Epithelial cell of esophagus (primary cell): ENCODE results near the gene IMPG2.

Experiments
- DNase-seq: peaks from one replicate; pipeline ENCODE4 v3.0.0; 2010; ENCODE audit warnings: low read depth
- H3K4me3 ChIP-seq: 2 replicates; pipeline ENCODE4 v1.5.1; 2011; ENCODE audit warnings: mild to moderate bottlenecking, low read length, control low read depth
- CTCF ChIP-seq: IDR thresholded peaks from 2 replicates; pipeline ENCODE4 v1.5.1; 2011; ENCODE audit warnings: low read depth, mild to moderate bottlenecking, low read length, control low read depth, inconsistent platforms; ENCODE audit not compliant: insufficient read depth; ENCODE audit errors: missing control alignments

The IMPG2 gene

GRCh38 chr3:101228441-101228840 lies 91.9 kb downstream of the IMPG2 start:
- TF ChIP-seq CTCF, result no peak
- H3K4me3 ChIP-seq, result no peak overlapping the region
- DNase-seq, result no peak

DNA sequence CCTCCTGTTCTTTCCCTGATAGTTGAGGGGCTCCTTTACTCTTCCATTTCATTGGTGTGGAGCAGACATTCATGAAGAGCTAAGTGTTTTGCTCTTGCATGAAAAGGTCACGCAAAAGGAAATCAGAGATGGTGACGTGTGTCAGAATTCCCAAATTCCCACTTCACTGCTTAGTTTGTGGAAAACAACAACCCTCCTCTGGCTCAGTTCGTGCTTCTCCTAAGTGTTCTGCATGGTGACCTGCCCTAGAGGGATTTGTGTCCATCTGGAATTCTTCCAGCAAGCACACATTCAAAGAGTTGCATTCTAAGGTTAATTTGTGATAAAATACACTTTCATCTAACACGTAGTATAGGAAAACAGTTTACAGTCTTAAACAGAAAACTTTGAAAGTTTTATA lies 95.6 kb downstream of the IMPG2 start:
- no peak for TF ChIP-seq CTCF
- H3K4me3 ChIP-seq, result no peak overlapping the region
- DNase-seq, result no peak

GRCh38 chr3:101223016-101223415 lies 97.4 kb downstream of the IMPG2 start:
- H3K4me3 ChIP-seq, result no peak overlapping the region
- DNase-seq, result peak; percentile 23
- no peak for TF ChIP-seq CTCF

DNA sequence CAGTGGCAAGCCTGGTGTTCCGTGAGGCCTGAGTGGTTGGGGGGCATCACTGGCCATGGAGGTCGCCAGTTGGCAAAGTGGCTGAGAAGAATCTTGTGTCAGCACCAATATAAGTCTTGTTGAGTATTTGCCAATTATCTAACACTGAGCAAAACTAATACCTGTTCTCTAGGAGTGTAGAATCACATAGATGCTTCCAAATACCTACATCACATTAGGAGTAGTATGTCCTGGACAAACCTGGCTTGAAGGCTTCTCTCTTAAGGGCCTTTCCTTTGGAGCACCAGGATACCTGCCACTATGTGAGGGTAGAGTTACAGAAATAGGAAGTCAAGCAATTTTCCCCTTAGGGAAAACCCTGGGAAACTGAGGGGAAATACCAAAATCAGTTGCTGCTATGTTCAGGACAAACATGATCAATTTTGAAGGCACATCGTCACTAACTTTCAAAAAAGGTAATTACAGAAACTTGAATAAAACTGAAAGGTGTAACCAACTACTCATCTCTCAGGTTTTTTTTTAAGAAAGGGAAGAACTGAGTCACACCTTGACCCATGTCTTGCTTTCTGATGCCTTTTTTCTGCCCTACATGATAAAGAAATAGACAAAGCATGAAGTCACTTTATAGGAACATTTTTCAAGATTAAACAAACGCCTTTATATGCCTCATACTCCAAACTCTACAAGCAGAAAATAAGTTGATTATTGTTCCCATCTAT lies 100.4 kb downstream of the IMPG2 start:
- TF ChIP-seq CTCF, result no peak
- no peak overlapping the region for H3K4me3 ChIP-seq
- no peak for DNase-seq

DNA sequence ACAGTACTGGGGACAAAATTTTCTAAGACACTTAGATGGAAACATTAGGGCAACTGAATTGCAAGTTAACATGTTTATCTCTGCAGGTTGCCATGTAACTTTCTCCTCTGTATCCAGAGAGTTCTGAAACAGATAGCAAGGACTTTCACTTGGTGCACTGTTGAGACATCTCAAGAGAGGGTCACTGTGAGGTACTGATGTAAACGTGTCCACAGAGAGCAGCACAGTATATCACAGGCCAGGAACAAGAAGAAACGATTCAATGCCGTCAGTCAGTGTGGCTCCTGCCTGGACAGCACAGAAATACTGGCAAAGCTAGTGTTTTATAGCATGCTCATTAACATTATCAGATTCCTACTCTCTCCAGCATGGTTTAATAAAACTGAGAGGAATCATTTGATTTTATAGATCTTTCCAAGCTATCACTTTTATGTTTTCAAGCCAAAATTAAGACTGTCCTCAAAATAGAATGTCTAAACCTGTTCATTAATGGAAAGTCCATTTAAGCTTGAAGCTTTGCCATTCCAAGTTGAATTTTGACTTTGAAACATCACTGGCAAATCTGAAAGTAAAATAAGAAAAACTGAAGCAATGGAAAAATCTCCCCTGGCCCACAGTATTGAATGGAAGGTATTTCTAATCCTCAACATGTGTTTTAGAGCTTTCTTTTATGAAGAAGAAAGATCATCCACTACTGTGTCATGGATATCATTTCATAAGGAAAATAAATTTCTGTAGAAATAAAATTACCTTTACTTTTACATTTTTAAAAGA lies 102.7 kb downstream of the IMPG2 start:
- H3K4me3 ChIP-seq, result no peak overlapping the region
- no peak for TF ChIP-seq CTCF
- DNase-seq, result no peak

- TF ChIP-seq CTCF, result no peak
- peak; percentile 13 for DNase-seq
- no peak overlapping the region for H3K4me3 ChIP-seq
These were observed 103.5 kb downstream of the IMPG2 start for GRCh38 chr3:101216710-101217465.
